Measurements from ENCODE around the gene NPEPL1.

NPEPL1 gene

GRCh38 chr20:58716476-58717277 lies 24.1 kb downstream of the NPEPL1 start:
- TF ChIP-seq, protein P1, sequence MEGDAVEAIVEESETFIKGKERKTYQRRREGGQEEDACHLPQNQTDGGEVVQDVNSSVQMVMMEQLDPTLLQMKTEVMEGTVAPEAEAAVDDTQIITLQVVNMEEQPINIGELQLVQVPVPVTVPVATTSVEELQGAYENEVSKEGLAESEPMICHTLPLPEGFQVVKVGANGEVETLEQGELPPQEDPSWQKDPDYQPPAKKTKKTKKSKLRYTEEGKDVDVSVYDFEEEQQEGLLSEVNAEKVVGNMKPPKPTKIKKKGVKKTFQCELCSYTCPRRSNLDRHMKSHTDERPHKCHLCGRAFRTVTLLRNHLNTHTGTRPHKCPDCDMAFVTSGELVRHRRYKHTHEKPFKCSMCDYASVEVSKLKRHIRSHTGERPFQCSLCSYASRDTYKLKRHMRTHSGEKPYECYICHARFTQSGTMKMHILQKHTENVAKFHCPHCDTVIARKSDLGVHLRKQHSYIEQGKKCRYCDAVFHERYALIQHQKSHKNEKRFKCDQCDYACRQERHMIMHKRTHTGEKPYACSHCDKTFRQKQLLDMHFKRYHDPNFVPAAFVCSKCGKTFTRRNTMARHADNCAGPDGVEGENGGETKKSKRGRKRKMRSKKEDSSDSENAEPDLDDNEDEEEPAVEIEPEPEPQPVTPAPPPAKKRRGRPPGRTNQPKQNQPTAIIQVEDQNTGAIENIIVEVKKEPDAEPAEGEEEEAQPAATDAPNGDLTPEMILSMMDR (IDR thresholded peaks at IDR 0.05; ENCODE audit: extremely low read depth, missing control alignments) = no peak
- no peak for DNase-seq (ENCODE audit: low spot score)

DNA sequence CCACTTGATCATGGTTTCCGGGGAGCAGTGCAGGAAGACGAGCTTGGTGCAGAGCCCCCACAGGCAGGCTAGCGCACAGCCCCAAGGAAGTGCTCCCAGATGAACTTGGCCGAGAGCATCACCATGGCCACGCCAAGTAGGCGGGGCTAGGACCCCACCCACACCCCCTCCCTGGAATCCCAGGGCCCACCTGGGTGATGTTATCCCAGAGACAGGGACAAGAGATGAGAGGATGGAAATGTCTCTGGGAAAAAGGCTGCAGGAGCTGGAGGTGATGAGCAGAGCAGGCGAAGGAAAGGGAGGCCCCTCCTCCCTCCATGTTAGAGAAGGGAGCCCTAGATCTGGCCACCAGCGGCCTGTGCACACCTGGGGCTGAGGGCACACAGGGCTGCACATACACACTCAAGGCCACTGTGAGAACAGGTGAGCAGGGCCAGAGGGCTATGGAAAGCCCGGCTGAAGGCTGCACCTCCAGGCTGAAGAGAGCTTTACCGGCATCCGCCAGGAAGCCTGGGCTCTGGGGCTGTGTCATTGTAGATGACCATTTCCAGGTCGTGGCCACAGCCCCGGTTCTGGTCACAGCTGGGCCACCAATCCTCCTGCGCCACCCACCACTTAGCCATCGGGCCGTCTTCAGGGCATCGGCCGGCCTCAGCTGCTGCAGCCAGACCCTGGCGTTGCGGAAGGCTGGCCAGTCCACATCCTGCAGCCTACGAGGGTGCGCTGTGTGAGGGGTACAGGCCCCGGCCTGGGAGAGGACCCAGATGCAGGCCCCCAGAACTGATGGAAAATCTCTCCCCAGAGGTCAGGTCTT lies 24.9 kb downstream of the NPEPL1 start:
- TF ChIP-seq, protein P1 (IDR thresholded peaks at IDR 0.05; ENCODE audit: extremely low read depth, missing control alignments) = no peak
- DNase-seq (ENCODE audit: low spot score) = no peak

- DNase-seq (ENCODE audit: low spot score) = no peak
- TF ChIP-seq, protein P1 (IDR thresholded peaks at IDR 0.05; ENCODE audit: extremely low read depth, missing control alignments) = no peak
Measured at GRCh38 chr20:58718121-58718563, 25.5 kb downstream of the NPEPL1 start.

DNA sequence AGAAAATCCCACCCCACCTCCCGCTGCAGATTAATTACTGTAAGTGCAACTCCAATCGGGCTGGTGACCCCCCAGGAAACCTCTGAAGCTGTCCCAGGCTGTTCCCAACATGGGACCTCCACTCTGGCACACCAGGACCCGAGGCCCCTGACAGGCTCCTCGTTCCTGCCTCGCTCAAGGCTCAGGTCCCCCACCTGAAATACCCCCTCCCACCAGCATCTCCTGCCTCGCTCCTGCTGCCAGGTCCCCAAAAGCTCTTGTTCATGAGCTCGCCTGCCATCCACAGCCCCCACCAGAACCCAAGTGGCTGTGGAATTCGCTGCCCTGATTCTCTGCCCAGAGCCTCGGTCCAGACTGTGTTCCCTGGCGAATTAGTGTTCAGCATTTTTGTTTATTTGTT lies 26.1 kb downstream of the NPEPL1 start:
- TF ChIP-seq, protein P1 (IDR thresholded peaks at IDR 0.05; ENCODE audit: extremely low read depth, missing control alignments) = no peak
- no peak for DNase-seq (ENCODE audit: low spot score)

GRCh38 chr20:58719258-58719657 lies 26.7 kb downstream of the NPEPL1 start:
- DNase-seq (ENCODE audit: low spot score) = no peak
- TF ChIP-seq, protein P1 (IDR thresholded peaks at IDR 0.05; ENCODE audit: extremely low read depth, missing control alignments) = no peak

DNA sequence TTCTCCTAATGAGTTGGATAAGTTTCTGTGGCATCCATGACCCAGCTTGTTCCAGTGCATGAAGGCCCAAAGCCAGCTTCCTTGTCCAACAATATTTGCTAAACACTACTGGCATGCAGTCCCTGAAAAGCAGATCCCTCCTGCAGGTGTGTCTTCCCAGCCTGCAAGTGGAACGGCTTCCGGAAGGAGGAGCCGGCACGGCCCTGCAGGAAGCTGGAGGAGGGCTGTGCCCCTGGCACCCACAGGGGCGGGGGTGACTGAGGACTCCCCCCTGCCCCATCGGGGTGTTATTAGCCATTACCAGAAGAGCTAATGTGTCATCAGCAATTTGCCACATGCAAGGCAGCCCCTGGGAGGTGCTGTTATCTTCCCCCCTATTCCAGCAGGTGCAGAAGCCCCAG lies 27.4 kb downstream of the NPEPL1 start:
- TF ChIP-seq, protein P1 (IDR thresholded peaks at IDR 0.05; ENCODE audit: extremely low read depth, missing control alignments) = no peak
- DNase-seq (ENCODE audit: low spot score) = no peak

- TF ChIP-seq, protein P1 (IDR thresholded peaks at IDR 0.05; ENCODE audit: extremely low read depth, missing control alignments) = no peak
- DNase-seq (ENCODE audit: low spot score) = no peak
Measured at GRCh38 chr20:58720890-58721289, 28.3 kb downstream of the NPEPL1 start.

Data from GM20000 (cell line).